HUES48 (cell line): ENCODE measurements around the gene ZNF487.

ENCODE experiments used
- H3K27ac ChIP-seq: one replicate; pipeline ENCODE4 v1.7.0; 2013; ENCODE audit warnings: low read depth, low read length, inconsistent platforms
- H3K27me3 ChIP-seq: 2 replicates; pipeline ENCODE4 v1.6.1; 2013; ENCODE audit warnings: mild to moderate bottlenecking, low read length; ENCODE audit not compliant: control insufficient read depth, insufficient read depth
- H3K36me3 ChIP-seq: 2 replicates; pipeline ENCODE4 v1.6.1; 2013; ENCODE audit warnings: low read length; ENCODE audit not compliant: control insufficient read depth, insufficient read depth
- H3K4me1 ChIP-seq: 2 replicates; pipeline ENCODE4 v1.6.1; 2013; ENCODE audit warnings: mild to moderate bottlenecking, low read length; ENCODE audit not compliant: control insufficient read depth, insufficient read depth
- H3K4me3 ChIP-seq: 2 replicates; pipeline ENCODE4 v1.5.1; 2013; ENCODE audit warnings: mild to moderate bottlenecking, low read depth, low read length
- H3K9ac ChIP-seq: 2 replicates; pipeline ENCODE4 v1.6.1; 2013; ENCODE audit warnings: mild to moderate bottlenecking, low read depth, low read length, moderate library complexity
- H3K9me3 ChIP-seq: 2 replicates; pipeline ENCODE4 v1.6.1; 2013; ENCODE audit warnings: low read length; ENCODE audit not compliant: control insufficient read depth, insufficient read depth

ZNF487 gene

GRCh38 chr10:43396061-43396927 lies 40.6 kb upstream of the ZNF487 start:
- peaks cover 56% of the 10 kb centered on the region for H3K36me3 ChIP-seq
- H3K27me3 ChIP-seq: no peaks in the 10 kb centered on the region
- peak overlapping the region; percentile 100 for H3K27ac ChIP-seq
- peak overlapping the region; percentile 92 for H3K4me3 ChIP-seq
- peaks cover 29% of the 10 kb centered on the region for H3K4me1 ChIP-seq
- H3K9me3 ChIP-seq: no peaks in the 10 kb centered on the region
- peak overlapping the region; percentile 99 for H3K9ac ChIP-seq

GRCh38 chr10:43396928-43397624 lies 39.8 kb upstream of the ZNF487 start:
- Histone ChIP-seq H3K4me3 (peak overlapping the region; percentile 72), H3K27me3 (no peaks in the 10 kb centered on the region), H3K27ac (peak overlapping the region; percentile 100), H3K9ac (peak overlapping the region; percentile 91), H3K36me3 (peaks cover 48% of the 10 kb centered on the region), H3K4me1 (peaks cover 37% of the 10 kb centered on the region), H3K9me3 (no peaks in the 10 kb centered on the region)

- Histone ChIP-seq H3K27ac (peak overlapping the region; percentile 100), H3K27me3 (no peaks in the 10 kb centered on the region), H3K9me3 (no peaks in the 10 kb centered on the region), H3K9ac (no peak overlapping the region), H3K36me3 (peaks cover 42% of the 10 kb centered on the region), H3K4me1 (peaks cover 50% of the 10 kb centered on the region), H3K4me3 (no peak overlapping the region)
Observed at GRCh38 chr10:43398939-43399319, 38.0 kb upstream of the ZNF487 start.

DNA sequence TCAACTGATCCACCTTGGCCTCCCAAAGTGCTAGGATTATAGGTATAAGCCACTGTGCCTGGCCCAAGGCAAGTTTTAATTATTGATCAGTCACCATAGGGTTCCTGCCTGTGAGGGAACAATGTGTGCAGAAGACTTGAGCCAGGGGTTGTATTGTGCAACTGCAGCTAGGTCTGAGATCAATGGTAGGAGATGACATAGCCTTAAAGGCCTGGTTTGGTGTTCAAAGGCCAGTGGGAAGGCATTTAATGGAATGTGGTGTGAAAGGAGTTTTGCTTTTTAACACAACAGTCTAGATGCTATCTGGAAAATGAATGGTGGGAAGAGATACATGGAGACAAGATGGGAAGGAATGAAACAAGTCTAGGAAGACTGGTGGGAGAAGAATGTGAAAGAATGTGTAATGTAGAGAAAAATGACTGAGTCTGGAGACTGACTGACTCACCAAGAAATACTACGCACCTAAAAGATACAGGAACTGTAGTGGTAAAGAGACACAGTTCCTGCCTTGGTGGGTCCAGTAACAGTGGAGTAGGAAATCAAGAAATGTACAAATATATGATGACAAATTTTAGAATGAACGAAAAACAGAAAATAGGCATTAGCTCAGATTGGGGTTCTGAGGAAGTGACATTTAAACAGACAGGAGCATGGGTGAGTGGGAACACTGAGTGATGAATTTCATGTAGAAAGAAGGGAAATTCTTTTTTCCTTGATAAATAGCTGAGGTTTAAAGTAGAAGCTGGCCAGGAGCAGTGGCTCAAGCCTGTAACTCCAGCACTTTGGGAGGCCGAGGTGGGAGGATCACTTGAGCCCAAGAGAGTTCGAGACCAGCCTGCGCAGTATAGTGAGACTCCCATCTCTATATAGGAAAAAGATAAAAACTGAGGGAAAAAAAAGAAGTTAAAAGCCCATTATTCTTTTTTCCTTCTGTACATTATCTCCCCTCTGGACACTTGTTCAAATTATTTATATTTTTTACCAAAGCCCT lies 37.3 kb upstream of the ZNF487 start:
- Histone ChIP-seq H3K27me3 (no peaks in the 10 kb centered on the region), H3K4me3 (no peak overlapping the region), H3K9me3 (no peaks in the 10 kb centered on the region), H3K9ac (no peak overlapping the region), H3K27ac (peak overlapping the region; percentile 100), H3K36me3 (peaks cover 35% of the 10 kb centered on the region), H3K4me1 (peaks cover 52% of the 10 kb centered on the region)

DNA sequence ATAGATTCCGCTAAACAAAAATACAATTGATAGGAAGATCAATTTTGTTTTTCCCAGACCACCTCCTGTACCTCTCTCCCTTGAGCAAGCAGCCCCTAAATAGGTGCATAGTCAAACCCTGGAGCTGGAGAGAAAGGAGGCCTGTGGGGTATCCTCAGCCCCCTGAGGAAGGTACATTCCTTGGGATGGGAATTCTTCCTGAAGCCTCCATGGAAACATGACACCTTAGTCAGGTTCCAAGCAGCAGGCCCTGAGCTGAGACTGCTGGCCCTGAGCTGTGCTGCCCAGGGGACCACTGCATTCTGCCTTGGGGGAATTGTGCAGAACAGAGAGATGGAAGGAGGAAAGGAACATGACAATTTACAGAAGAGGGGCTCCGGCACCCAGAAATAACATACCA lies 35.3 kb upstream of the ZNF487 start:
- H3K9me3 ChIP-seq: no peaks in the 10 kb centered on the region
- H3K4me1 ChIP-seq: peaks cover 56% of the 10 kb centered on the region
- H3K9ac ChIP-seq: no peak overlapping the region
- peak overlapping the region; percentile 86 for H3K27ac ChIP-seq
- H3K4me3 ChIP-seq: peak overlapping the region; percentile 12; the same call in 1 of the 2 replicates
- H3K27me3 ChIP-seq: no peaks in the 10 kb centered on the region
- peaks cover 25% of the 10 kb centered on the region for H3K36me3 ChIP-seq

- Histone ChIP-seq H3K9ac (no peak overlapping the region), H3K4me1 (peaks cover 56% of the 10 kb centered on the region), H3K27me3 (no peaks in the 10 kb centered on the region), H3K36me3 (peaks cover 25% of the 10 kb centered on the region), H3K4me3 (peak overlapping the region; percentile 25; the same call in 1 of the 2 replicates), H3K27ac (peak overlapping the region; percentile 86), H3K9me3 (no peaks in the 10 kb centered on the region)
Observed at GRCh38 chr10:43402176-43402575, 34.7 kb upstream of the ZNF487 start.

- Histone ChIP-seq H3K36me3 (peaks cover 25% of the 10 kb centered on the region), H3K27me3 (no peaks in the 10 kb centered on the region), H3K9ac (no peak overlapping the region), H3K9me3 (no peaks in the 10 kb centered on the region), H3K4me3 (no peak overlapping the region), H3K27ac (peak overlapping the region; percentile 36), H3K4me1 (peaks cover 56% of the 10 kb centered on the region)
Observed at GRCh38 chr10:43402880-43403452, 33.9 kb upstream of the ZNF487 start.

GRCh38 chr10:43403911-43404703 lies 32.8 kb upstream of the ZNF487 start:
- H3K27me3 ChIP-seq: no peaks in the 10 kb centered on the region
- no peak overlapping the region for H3K4me3 ChIP-seq
- peak overlapping the region; percentile 47 for H3K27ac ChIP-seq
- peaks cover 25% of the 10 kb centered on the region for H3K36me3 ChIP-seq
- peaks cover 53% of the 10 kb centered on the region for H3K4me1 ChIP-seq
- H3K9ac ChIP-seq: no peak overlapping the region
- no peaks in the 10 kb centered on the region for H3K9me3 ChIP-seq

- H3K9ac ChIP-seq: no peak overlapping the region
- H3K4me3 ChIP-seq: peak overlapping the region; percentile 41; the same call in 1 of the 2 replicates
- H3K36me3 ChIP-seq: peaks cover 19% of the 10 kb centered on the region
- H3K27ac ChIP-seq: peak overlapping the region; percentile 47
- no peaks in the 10 kb centered on the region for H3K9me3 ChIP-seq
- H3K27me3 ChIP-seq: no peaks in the 10 kb centered on the region
- H3K4me1 ChIP-seq: peaks cover 47% of the 10 kb centered on the region
Observed at GRCh38 chr10:43404704-43405084, 32.2 kb upstream of the ZNF487 start.
